ENCODE data around the gene DLST.
A peak's percentile ranks its signal among the peaks of the same experiment; 100 is the strongest.

The DLST gene

GRCh38 chr14:74898694-74899093 is 17.0 kb downstream of the DLST start:
- no peaks in the 10 kb centered on the region for H3K9me3 Mint-ChIP-seq
- no peaks in the 10 kb centered on the region for H3K4me1 Mint-ChIP-seq (ENCODE audit: low read depth)
- no peaks in the 10 kb centered on the region for H3K27me3 Mint-ChIP-seq
- H3K27ac Mint-ChIP-seq = peak overlapping the region; percentile 45
- H3K36me3 Mint-ChIP-seq (ENCODE audit: low read depth) = peaks cover 80% of the 10 kb centered on the region
- H3K4me3 Mint-ChIP-seq = no peak overlapping the region

- H3K4me3 Mint-ChIP-seq = no peak overlapping the region
- H3K9me3 Mint-ChIP-seq = no peaks in the 10 kb centered on the region
- H3K36me3 Mint-ChIP-seq (ENCODE audit: low read depth) = peaks cover 50% of the 10 kb centered on the region
- no peaks in the 10 kb centered on the region for H3K4me1 Mint-ChIP-seq (ENCODE audit: low read depth)
- peak overlapping the region; percentile 45 for H3K27ac Mint-ChIP-seq
- no peaks in the 10 kb centered on the region for H3K27me3 Mint-ChIP-seq
Observed at GRCh38 chr14:74902941-74903705, 21.4 kb downstream of the DLST start.

- Mint-ChIP-seq H3K4me3 (no peak overlapping the region), H3K36me3 (ENCODE audit: low read depth) (peaks cover 32% of the 10 kb centered on the region), H3K9me3 (no peaks in the 10 kb centered on the region), H3K4me1 (ENCODE audit: low read depth) (no peaks in the 10 kb centered on the region), H3K27ac (no peak overlapping the region), H3K27me3 (no peaks in the 10 kb centered on the region)
Observed at GRCh38 chr14:74904635-74905503, 23.2 kb downstream of the DLST start.

GRCh38 chr14:74905595-74906142 is 24.0 kb downstream of the DLST start:
- no peaks in the 10 kb centered on the region for H3K9me3 Mint-ChIP-seq
- no peaks in the 10 kb centered on the region for H3K27me3 Mint-ChIP-seq
- no peaks in the 10 kb centered on the region for H3K4me1 Mint-ChIP-seq (ENCODE audit: low read depth)
- H3K36me3 Mint-ChIP-seq (ENCODE audit: low read depth) = peaks cover 24% of the 10 kb centered on the region
- no peak overlapping the region for H3K27ac Mint-ChIP-seq
- no peak overlapping the region for H3K4me3 Mint-ChIP-seq

GRCh38 chr14:74906925-74907521 is 25.3 kb downstream of the DLST start:
- Mint-ChIP-seq H3K4me1 (ENCODE audit: low read depth) (no peaks in the 10 kb centered on the region), H3K27ac (no peak overlapping the region), H3K27me3 (no peaks in the 10 kb centered on the region), H3K4me3 (no peak overlapping the region), H3K36me3 (ENCODE audit: low read depth) (peaks cover 15% of the 10 kb centered on the region), H3K9me3 (no peaks in the 10 kb centered on the region)

GRCh38 chr14:74907744-74908143 is 26.0 kb downstream of the DLST start:
- no peak overlapping the region for H3K4me3 Mint-ChIP-seq
- H3K36me3 Mint-ChIP-seq (ENCODE audit: low read depth) = peaks cover 11% of the 10 kb centered on the region
- H3K27me3 Mint-ChIP-seq = no peaks in the 10 kb centered on the region
- H3K27ac Mint-ChIP-seq = no peak overlapping the region
- H3K9me3 Mint-ChIP-seq = no peaks in the 10 kb centered on the region
- H3K4me1 Mint-ChIP-seq (ENCODE audit: low read depth) = no peaks in the 10 kb centered on the region

- Mint-ChIP-seq H3K27me3 (no peaks in the 10 kb centered on the region), H3K4me1 (ENCODE audit: low read depth) (no peaks in the 10 kb centered on the region), H3K9me3 (no peaks in the 10 kb centered on the region), H3K4me3 (no peak overlapping the region), H3K27ac (no peak overlapping the region), H3K36me3 (ENCODE audit: low read depth) (peaks cover 3% of the 10 kb centered on the region)
Observed at GRCh38 chr14:74908861-74909341, 27.2 kb downstream of the DLST start.

- H3K27ac Mint-ChIP-seq = no peak overlapping the region
- no peaks in the 10 kb centered on the region for H3K4me1 Mint-ChIP-seq (ENCODE audit: low read depth)
- no peaks in the 10 kb centered on the region for H3K9me3 Mint-ChIP-seq
- H3K36me3 Mint-ChIP-seq (ENCODE audit: low read depth) = no peaks in the 10 kb centered on the region
- no peaks in the 10 kb centered on the region for H3K27me3 Mint-ChIP-seq
- H3K4me3 Mint-ChIP-seq = no peak overlapping the region
Observed at GRCh38 chr14:74909501-74909900, 27.8 kb downstream of the DLST start.

- Mint-ChIP-seq H3K9me3 (no peaks in the 10 kb centered on the region), H3K4me1 (ENCODE audit: low read depth) (no peaks in the 10 kb centered on the region), H3K4me3 (no peak overlapping the region), H3K27me3 (no peaks in the 10 kb centered on the region), H3K27ac (no peak overlapping the region), H3K36me3 (ENCODE audit: low read depth) (no peaks in the 10 kb centered on the region)
Observed at GRCh38 chr14:74909911-74910310, 28.2 kb downstream of the DLST start.

GRCh38 chr14:74910556-74910955 is 28.8 kb downstream of the DLST start:
- Mint-ChIP-seq H3K27me3 (no peaks in the 10 kb centered on the region), H3K36me3 (ENCODE audit: low read depth) (no peaks in the 10 kb centered on the region), H3K4me3 (no peak overlapping the region), H3K9me3 (no peaks in the 10 kb centered on the region), H3K27ac (no peak overlapping the region), H3K4me1 (ENCODE audit: low read depth) (no peaks in the 10 kb centered on the region)

GRCh38 chr14:74911221-74911620 is 29.5 kb downstream of the DLST start:
- Mint-ChIP-seq H3K4me3 (no peak overlapping the region), H3K27ac (no peak overlapping the region), H3K4me1 (ENCODE audit: low read depth) (no peaks in the 10 kb centered on the region), H3K27me3 (no peaks in the 10 kb centered on the region), H3K36me3 (ENCODE audit: low read depth) (no peaks in the 10 kb centered on the region), H3K9me3 (no peaks in the 10 kb centered on the region)

- Mint-ChIP-seq H3K27me3 (no peaks in the 10 kb centered on the region), H3K4me1 (ENCODE audit: low read depth) (no peaks in the 10 kb centered on the region), H3K27ac (no peak overlapping the region), H3K9me3 (no peaks in the 10 kb centered on the region), H3K36me3 (ENCODE audit: low read depth) (no peaks in the 10 kb centered on the region), H3K4me3 (no peak overlapping the region)
Observed at GRCh38 chr14:74911704-74912103, 30.0 kb downstream of the DLST start.

GRCh38 chr14:74912111-74912510 is 30.4 kb downstream of the DLST start:
- H3K27ac Mint-ChIP-seq = no peak overlapping the region
- H3K9me3 Mint-ChIP-seq = no peaks in the 10 kb centered on the region
- H3K36me3 Mint-ChIP-seq (ENCODE audit: low read depth) = no peaks in the 10 kb centered on the region
- no peak overlapping the region for H3K4me3 Mint-ChIP-seq
- no peaks in the 10 kb centered on the region for H3K4me1 Mint-ChIP-seq (ENCODE audit: low read depth)
- H3K27me3 Mint-ChIP-seq = no peaks in the 10 kb centered on the region

- Mint-ChIP-seq H3K27ac (no peak overlapping the region), H3K27me3 (no peaks in the 10 kb centered on the region), H3K4me1 (ENCODE audit: low read depth) (no peaks in the 10 kb centered on the region), H3K4me3 (no peak overlapping the region), H3K36me3 (ENCODE audit: low read depth) (no peaks in the 10 kb centered on the region), H3K9me3 (no peaks in the 10 kb centered on the region)
Observed at GRCh38 chr14:74912801-74913200, 31.1 kb downstream of the DLST start.

GRCh38 chr14:74913393-74913910 is 31.7 kb downstream of the DLST start:
- Mint-ChIP-seq H3K36me3 (ENCODE audit: low read depth) (no peaks in the 10 kb centered on the region), H3K4me1 (ENCODE audit: low read depth) (no peaks in the 10 kb centered on the region), H3K27ac (no peak overlapping the region), H3K27me3 (no peaks in the 10 kb centered on the region), H3K9me3 (no peaks in the 10 kb centered on the region), H3K4me3 (no peak overlapping the region)
